Measurements from ENCODE around the gene LCN6. TPM values are rescaled to one million over a fixed set of nuclear protein-coding genes. Genes with fewer than 3 reads are reported as not detected.

LCN6 gene
- total and polyA plus RNA-seq, 2 of the 4 experiments (the other 2 are of a cell fraction) = not detected

DNA sequence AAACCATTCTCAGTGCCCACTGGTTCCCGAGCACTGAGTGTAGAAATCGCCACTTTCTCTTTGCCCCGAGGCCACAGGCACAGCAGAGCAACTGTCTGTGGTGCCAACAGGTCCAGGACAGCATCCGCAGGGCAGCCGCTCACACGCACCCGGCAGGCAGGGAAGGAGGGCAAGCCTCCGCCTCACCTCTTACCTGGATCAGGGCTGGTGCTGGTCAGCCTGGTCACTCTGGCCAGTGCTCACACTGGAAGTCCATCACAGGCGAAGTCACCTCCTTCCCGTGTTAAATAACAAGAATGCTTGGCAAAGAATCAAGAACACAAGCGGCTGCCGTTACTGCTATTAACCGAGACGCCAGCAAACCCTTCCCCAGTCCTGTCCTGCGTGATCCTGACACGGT is 22.2 kb downstream of the LCN6 start (continued):
- no peak for TF ChIP-seq RCOR1 (IDR thresholded peaks at IDR 0.05; ENCODE audit: insufficient replicate concordance, low read length)
- TF ChIP-seq MAFK (IDR thresholded peaks at IDR 0.05; ENCODE audit: low read depth, low read length) = no peak

GRCh38 chr9:136725612-136726011 is 22.7 kb downstream of the LCN6 start:
- ChIA-PET POLR2A (ENCODE audit: unreplicated experiment) (no interaction called here), CTCF (no interaction called here)
- H2BK120ac ChIP-seq (ENCODE audit: low read depth, low read length) = no peak overlapping the region
- no peaks in the 10 kb centered on the region for H3K9me3 ChIP-seq (ENCODE audit: control insufficient read depth, insufficient read depth, low read length)
- no peak overlapping the region for H4K91ac ChIP-seq (ENCODE audit: insufficient read depth, low read depth, low read length)
- H3K9me1 ChIP-seq (ENCODE audit: insufficient read depth, low read length) = peaks cover 19% of the 10 kb centered on the region
- 0 out of 2 replicates have a peak overlapping the region, but pooled peaks have one; percentile 90 for H3K9ac ChIP-seq (ENCODE audit: low read depth, low read length)
- H3K14ac ChIP-seq (replicated peaks; ENCODE audit: low read depth, low read length) = no peak overlapping the region; the same call in 1 of the 2 replicates
- no peak overlapping the region for H2AK5ac ChIP-seq (ENCODE audit: low read depth, low read length)
- H3K27ac ChIP-seq (ENCODE audit: insufficient read depth, low read length) = no peak overlapping the region; the same call in 1 of the 2 replicates
- no TSS peak for BruUV-seq (replicated peaks)
- H3K4me3 ChIP-seq (ENCODE audit: insufficient read depth, low read depth, low read length) = no peak overlapping the region
- peaks cover 22 to 74% of the 10 kb centered on the region in 2 experiments for H3K79me1 ChIP-seq (ENCODE audit: low read depth in 1 of 2, low read length in 2 of 2)
- H3K36me3 ChIP-seq (ENCODE audit: control insufficient read depth, insufficient read depth, low read length) = peaks cover 51% of the 10 kb centered on the region
- dilution Hi-C loops (cut with HindIII; ENCODE audit: low sequenced_read_pairs, unreplicated experiment) = no loop called here
- no peak overlapping the region for H2BK5ac ChIP-seq (ENCODE audit: low read depth, low read length, poor library complexity, severe bottlenecking)
- H2AFZ ChIP-seq (replicated peaks; ENCODE audit: low read length, poor library complexity) = no peak overlapping the region
- H3K4ac ChIP-seq (ENCODE audit: low read depth, low read length) = no peak overlapping the region
- peak overlapping the region; percentile 93 for H3K4me2 ChIP-seq (ENCODE audit: low read depth, low read length)
- in situ Hi-C loops (cut with MboI; ENCODE audit: low sequenced_read_pairs) = no loop called here
- intact Hi-C loops (cut with micrococcal nuclease) = loop anchor here (1.0 kb wide), 1 partner anchor 29 kb away; no protein-coding TSS in a partner anchor
- no peak overlapping the region for H4K5ac ChIP-seq (ENCODE audit: low read depth, low read length)
- peaks cover 73% of the 10 kb centered on the region for H4K20me1 ChIP-seq (ENCODE audit: insufficient read depth, low read length)
- peak overlapping the region; percentile 19 for H2AK9ac ChIP-seq (replicated peaks; ENCODE audit: low read depth, low read length, poor library complexity)
- no peaks in the 10 kb centered on the region for H3K27me3 ChIP-seq (ENCODE audit: control insufficient read depth, insufficient read depth, low read length)
- ATAC-seq (ENCODE audit: low read depth) = no peak
- H3K4me1 ChIP-seq (ENCODE audit: control insufficient read depth, insufficient read depth, low read length) = peaks cover 20% of the 10 kb centered on the region
- 90% methylated on average over 3 of the region's 10 CpGs; no CpG with 5 or more reads in 1 of the 2 experiments for WGBS, 2 experiments (ENCODE audit: extremely low coverage in 2 of 2, insufficient read length in 1 of 2)
- no peak overlapping the region for H3K18ac ChIP-seq (ENCODE audit: low read depth, low read length)
- no peak overlapping the region for H3K56ac ChIP-seq (ENCODE audit: extremely low read depth, insufficient read depth, low read length)
- no peak overlapping the region for H2BK15ac ChIP-seq (ENCODE audit: low read depth, low read length)
- H3K23ac ChIP-seq (ENCODE audit: low read depth, low read length) = 0 out of 2 replicates have a peak overlapping the region, but pooled peaks have one; percentile 17
- no peak overlapping the region for H2BK20ac ChIP-seq (ENCODE audit: low read depth, low read length)
- peak; percentile 57 for DNase-seq
- no peak overlapping the region for H4K8ac ChIP-seq (ENCODE audit: low read depth in 2 of 2, low read length in 2 of 2)
- TF ChIP-seq BHLHE40 (IDR thresholded peaks at IDR 0.05; ENCODE audit: low read depth, low read length) = no peak
- TF ChIP-seq RCOR1 (IDR thresholded peaks at IDR 0.05; ENCODE audit: insufficient replicate concordance, low read length) = no peak
- no peak for TF ChIP-seq CTCF (conservative IDR thresholded peaks at IDR 0.05; ENCODE audit: low read depth, low read length)
- TF ChIP-seq MXI1 (IDR thresholded peaks at IDR 0.05; ENCODE audit: borderline replicate concordance, low read depth, low read length) = no peak
- TF ChIP-seq CEBPB (IDR thresholded peaks at IDR 0.05; ENCODE audit: low read depth, low read length) = no peak
- TF ChIP-seq NFE2L2 (IDR thresholded peaks at IDR 0.05; ENCODE audit: low read depth, low read length) = no peak
- TF ChIP-seq MAFK (IDR thresholded peaks at IDR 0.05; ENCODE audit: low read depth, low read length) = no peak
- TF ChIP-seq, protein P1, sequence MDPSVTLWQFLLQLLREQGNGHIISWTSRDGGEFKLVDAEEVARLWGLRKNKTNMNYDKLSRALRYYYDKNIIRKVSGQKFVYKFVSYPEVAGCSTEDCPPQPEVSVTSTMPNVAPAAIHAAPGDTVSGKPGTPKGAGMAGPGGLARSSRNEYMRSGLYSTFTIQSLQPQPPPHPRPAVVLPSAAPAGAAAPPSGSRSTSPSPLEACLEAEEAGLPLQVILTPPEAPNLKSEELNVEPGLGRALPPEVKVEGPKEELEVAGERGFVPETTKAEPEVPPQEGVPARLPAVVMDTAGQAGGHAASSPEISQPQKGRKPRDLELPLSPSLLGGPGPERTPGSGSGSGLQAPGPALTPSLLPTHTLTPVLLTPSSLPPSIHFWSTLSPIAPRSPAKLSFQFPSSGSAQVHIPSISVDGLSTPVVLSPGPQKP (IDR thresholded peaks at IDR 0.05; ENCODE audit: borderline replicate concordance, low read depth, low read length) = no peak
- no peak for TF ChIP-seq FOS (IDR thresholded peaks at IDR 0.05; ENCODE audit: low read depth, low read length)
- TF ChIP-seq POLR2A (IDR thresholded peaks at IDR 0.05; ENCODE audit: low read depth, low read length) = no peak
- TF ChIP-seq RAD21 (IDR thresholded peaks at IDR 0.05; ENCODE audit: low read length) = no peak
- no peak for TF ChIP-seq MAZ (IDR thresholded peaks at IDR 0.05; ENCODE audit: borderline replicate concordance, low read depth, low read length)
- TF ChIP-seq CHD1 (IDR thresholded peaks at IDR 0.05; ENCODE audit: low read depth, low read length) = no peak
- no peak for TF ChIP-seq RFX5 (IDR thresholded peaks at IDR 0.05; ENCODE audit: low read depth, low read length)
- no peak for TF ChIP-seq SMC3 (IDR thresholded peaks at IDR 0.05; ENCODE audit: low read depth, low read length)

Data from IMR-90 (cell line).